Skin of body (tissue), 2 donors: ENCODE data around the gene DUSP1. TPM values are rescaled to one million over a fixed set of nuclear protein-coding genes. Genes with fewer than 3 reads are reported as not detected.
A peak's percentile ranks its signal among the peaks of the same experiment; 100 is the strongest.

ENCODE experiments used
- DNase-seq: peaks from one replicate; lab custom pipeline; 2025; lab: John Stamatoyannopoulos, UW
- total RNA-seq: library from RNA; depleted of rRNA; stranded (reverse); fragments of >200 nt; gene quantifications from one replicate; pipeline ENCODE4 v1.2.3, GENCODE V29; 2014

Gene DUSP1
- total RNA-seq, 1 donor from 2014 or later: 147 TPM

GRCh38 chr5:172745838-172746237 lies 25.2 kb downstream of the DUSP1 start:
- DNase-seq: no peak

- DNase-seq: no peak
These were observed 25.6 kb downstream of the DUSP1 start for GRCh38 chr5:172745406-172745805.

GRCh38 chr5:172744123-172745104 lies 26.6 kb downstream of the DUSP1 start:
- DNase-seq: no peak

- DNase-seq: no peak
These were observed 27.7 kb downstream of the DUSP1 start for GRCh38 chr5:172743112-172743959.

- no peak for DNase-seq
These were observed 29.8 kb downstream of the DUSP1 start for GRCh38 chr5:172741206-172741582.

- no peak for DNase-seq
These were observed 30.4 kb downstream of the DUSP1 start for GRCh38 chr5:172740428-172741205.

GRCh38 chr5:172739375-172739774 lies 31.6 kb downstream of the DUSP1 start:
- DNase-seq: no peak

GRCh38 chr5:172736508-172737135 lies 34.4 kb downstream of the DUSP1 start:
- DNase-seq: no peak

- DNase-seq: no peak
These were observed 35.7 kb downstream of the DUSP1 start for GRCh38 chr5:172735141-172735831.

- DNase-seq: no peak
These were observed 37.0 kb downstream of the DUSP1 start for GRCh38 chr5:172733974-172734346.

GRCh38 chr5:172733131-172733973 lies 37.6 kb downstream of the DUSP1 start:
- DNase-seq: peak; percentile 98

- no peak for DNase-seq
These were observed 38.7 kb downstream of the DUSP1 start for GRCh38 chr5:172732201-172732865.

GRCh38 chr5:172731680-172732074 lies 39.3 kb downstream of the DUSP1 start:
- no peak for DNase-seq

GRCh38 chr5:172730981-172731679 lies 39.9 kb downstream of the DUSP1 start:
- DNase-seq: no peak

GRCh38 chr5:172730222-172730621 lies 40.8 kb downstream of the DUSP1 start:
- DNase-seq: no peak

- DNase-seq: no peak
These were observed 41.4 kb downstream of the DUSP1 start for GRCh38 chr5:172729588-172729987.

GRCh38 chr5:172728481-172729241 lies 42.3 kb downstream of the DUSP1 start:
- no peak for DNase-seq

- no peak for DNase-seq
These were observed 43.4 kb downstream of the DUSP1 start for GRCh38 chr5:172727551-172727950.
